H1 (cell line): ENCODE data around the gene PTPN13.

Experiments used
- ASH2L ChIP-seq: fragments of 200-600, 300-600 bp; sonication (generic); IDR thresholded peaks from one replicate; pipeline ENCODE4 v1.7.1; 2017; ENCODE audit warnings: low read length
- CTBP2 ChIP-seq: IDR thresholded peaks from 2 replicates; pipeline ENCODE4 v1.7.0; 2011; ENCODE audit warnings: borderline replicate concordance, mild to moderate bottlenecking, moderate library complexity, mixed read lengths, low read length; ENCODE audit not compliant: insufficient read depth, insufficient read length
- CTCF ChIP-seq, 3 experiments: IDR thresholded peaks; 1 replicate in 2 of 3; 2 replicates in 1 of 3; pipeline versions ENCODE4 v1.5.1 to v1.6.1; 2011; ENCODE audit warnings: low read length in 3 of 3, mild to moderate bottlenecking in 3 of 3, inconsistent platforms in 2 of 3, low read depth in 1 of 3, moderate library complexity in 1 of 3; ENCODE audit not compliant: insufficient read depth in 1 of 3; ENCODE audit errors: control extremely low read depth in 1 of 3
- EP300 ChIP-seq, 2 experiments: IDR thresholded peaks; 1 replicate in 1 of 2; 2 replicates in 1 of 2; pipeline ENCODE4 v1.6.1; 2011 to 2012; ENCODE audit warnings: low read depth in 2 of 2, low read length in 2 of 2, mild to moderate bottlenecking in 2 of 2, borderline replicate concordance in 1 of 2, inconsistent platforms in 1 of 2, moderate library complexity in 1 of 2
- EZH2 ChIP-seq: fragments of 200-600 bp; sonication (generic); IDR thresholded peaks from 2 replicates; pipeline ENCODE4 v1.7.1; 2012; ENCODE audit warnings: low read depth, mild to moderate bottlenecking, moderate library complexity, low read length, inconsistent platforms; ENCODE audit not compliant: severe bottlenecking
- MAFK ChIP-seq: IDR thresholded peaks from 2 replicates; pipeline ENCODE4 v1.6.1; 2012; ENCODE audit warnings: low read depth, mild to moderate bottlenecking, improper control_type of control experiment, low read length
- POLR2A ChIP-seq, 2 experiments: IDR thresholded peaks; 1 replicate in 1 of 2; 2 replicates in 1 of 2; pipeline ENCODE4 v1.6.1; 2011; ENCODE audit warnings: low read depth in 2 of 2, low read length in 2 of 2, mild to moderate bottlenecking in 2 of 2; ENCODE audit errors: control extremely low read depth in 1 of 2
- RAD21 ChIP-seq, 2 experiments: IDR thresholded peaks in 1 of 2; conservative IDR thresholded peaks in 1 of 2; 2 replicates each; pipeline ENCODE4 v1.6.1; 2011; ENCODE audit warnings: low read depth in 2 of 2, low read length in 2 of 2, improper control_type of control experiment in 1 of 2, inconsistent platforms in 1 of 2, mild to moderate bottlenecking in 1 of 2, moderate library complexity in 1 of 2
- TCF12 ChIP-seq: IDR thresholded peaks from 2 replicates; pipeline ENCODE4 v1.6.1; 2011; ENCODE audit warnings: low read depth, mild to moderate bottlenecking, low read length
- TF ChIP-seq, protein P1 (sequence below): IDR thresholded peaks from 2 replicates; pipeline ENCODE4 v1.6.1; 2011; ENCODE audit warnings: low read depth, mild to moderate bottlenecking, low read length; ENCODE audit not compliant: insufficient read depth

DNA sequence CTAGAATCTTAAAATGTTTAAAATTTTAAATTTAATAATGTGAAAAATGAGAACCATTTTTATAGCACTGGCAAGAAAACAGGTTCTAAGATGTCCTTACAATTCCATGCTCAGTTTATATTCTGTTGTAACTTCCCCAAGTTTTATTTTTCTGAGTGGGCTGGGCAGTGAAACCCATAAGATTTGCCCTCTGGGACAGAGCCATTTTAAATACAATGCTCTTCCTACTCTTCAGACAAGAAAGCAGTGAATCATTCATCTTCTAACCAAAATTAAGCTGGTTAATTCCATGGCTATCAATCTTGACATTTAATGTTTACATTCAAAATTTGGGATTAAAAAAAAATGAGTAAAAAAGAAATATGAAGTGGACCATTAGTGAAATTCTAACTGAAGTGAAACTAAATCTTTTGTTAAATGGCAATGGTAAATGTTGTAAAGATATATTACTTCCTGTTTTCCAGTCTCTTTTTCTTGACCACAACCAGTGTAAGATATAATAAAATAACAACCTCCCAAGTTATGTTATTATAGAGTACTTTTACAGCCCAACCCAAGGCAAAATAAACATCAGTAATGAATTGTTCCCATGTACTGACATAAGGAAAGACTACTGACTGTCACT is 37.2 kb upstream of the PTPN13 start:
- no peak for TF ChIP-seq EZH2
- TF ChIP-seq CTCF (IDR thresholded peaks at IDR 0.05; ENCODE audit: control extremely low read depth in 1 of 3, insufficient read depth in 1 of 3, low read depth in 1 of 3, low read length in 3 of 3), result no peak
- TF ChIP-seq CTBP2, result no peak
- TF ChIP-seq TCF12, result no peak
- no peak for TF ChIP-seq EP300 (IDR thresholded peaks at IDR 0.05; ENCODE audit: borderline replicate concordance in 1 of 2, low read depth in 2 of 2, low read length in 2 of 2)
- TF ChIP-seq RAD21 (IDR thresholded peaks at IDR 0.05 in 1 of 2, conservative IDR thresholded peaks at IDR 0.05 in 1 of 2; ENCODE audit: low read depth in 2 of 2, low read length in 2 of 2), result no peak
- TF ChIP-seq ASH2L, result no peak
- TF ChIP-seq POLR2A (IDR thresholded peaks at IDR 0.05; ENCODE audit: control extremely low read depth in 1 of 2, low read depth in 2 of 2, low read length in 2 of 2), result no peak
- TF ChIP-seq MAFK, result no peak
- TF ChIP-seq, protein P1, sequence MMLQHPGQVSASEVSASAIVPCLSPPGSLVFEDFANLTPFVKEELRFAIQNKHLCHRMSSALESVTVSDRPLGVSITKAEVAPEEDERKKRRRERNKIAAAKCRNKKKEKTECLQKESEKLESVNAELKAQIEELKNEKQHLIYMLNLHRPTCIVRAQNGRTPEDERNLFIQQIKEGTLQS, result no peak
